Gastrocnemius medialis (tissue), 4 donors: ENCODE data around the gene DOK3. TPM values are rescaled to one million over a fixed set of nuclear protein-coding genes. Genes with fewer than 3 reads are reported as not detected.

Experiments
- ATAC-seq, 2 donors: fragments of 150-250 bp; one replicate each; pipeline ENCODE4 v1.9.1; 2016
- DNase-seq, 2 donors: peaks; one replicate each; pipeline ENCODE4 v3.0.0-alpha.2; 2019
- H3K27ac ChIP-seq, 4 donors: fragments of 200-600 bp; sonication (generic); 1 replicate in 1 of 4; 2 replicates in 3 of 4; pipeline ENCODE4 v1.5.1; 2016 to 2018; ENCODE audit warnings: mild to moderate bottlenecking in 2 of 4, moderate library complexity in 1 of 4
- H3K27me3 ChIP-seq, 3 donors: fragments of 200-600 bp; sonication (generic) in 2 of 3; 1 replicate in 1 of 3; 2 replicates in 2 of 3; pipeline versions ENCODE4 v1.5.1 to v1.6.0; 2016 to 2019; ENCODE audit warnings: mild to moderate bottlenecking in 1 of 3, moderate library complexity in 1 of 3
- H3K36me3 ChIP-seq, 2 donors: fragments of 200-600 bp; sonication (generic) in 1 of 2; one replicate each; pipeline ENCODE4 v1.5.1; 2017 to 2018
- H3K4me1 ChIP-seq, 2 donors: fragments of 200-600 bp; sonication (generic) in 1 of 2; one replicate each; pipeline ENCODE4 v1.5.1; 2016 to 2017; ENCODE audit warnings: mild to moderate bottlenecking in 2 of 2
- H3K4me3 ChIP-seq, 4 donors: fragments of 200-600 bp; sonication (generic) in 3 of 4; 1 replicate in 1 of 4; 2 replicates in 3 of 4; pipeline ENCODE4 v1.5.1; 2016 to 2019; ENCODE audit warnings: mild to moderate bottlenecking in 2 of 4
- H3K9me3 ChIP-seq, 3 donors: fragments of 200-600 bp; sonication (generic) in 2 of 3; 1 replicate in 1 of 3; 2 replicates in 2 of 3; pipeline ENCODE4 v1.5.1; 2016 to 2019
- CTCF ChIP-seq, 5 experiments: fragments of 450-650 bp in 3 of 5; fragments of 200-600 bp in 2 of 5; sonication (generic) in 2 of 5; IDR thresholded peaks in 4 of 5; conservative IDR thresholded peaks in 1 of 5; 1 replicate in 4 of 5; 2 replicates in 1 of 5; pipeline ENCODE4 v1.5.1; 2016 to 2019; ENCODE audit warnings: antibody characterized with exemption in 5 of 5, mild to moderate bottlenecking in 3 of 5, moderate library complexity in 3 of 5
- POLR2A ChIP-seq, 2 donors: fragments of 450-650 bp; IDR thresholded peaks; one replicate each; pipeline ENCODE4 v1.6.1; 2017; ENCODE audit warnings: antibody characterized with exemption in 2 of 2, mild to moderate bottlenecking in 2 of 2, moderate library complexity in 2 of 2
- in situ Hi-C, 4 donors: fragments of 200-750 bp; cut with MboI; loops; one replicate each; pipeline versions ENCODE4 v1.15.0 to v1.8.0; 2017; ENCODE audit warnings: low sequenced_read_pairs in 4 of 4
- intact Hi-C: fragments of 100-400 bp; cut with DNase I; formaldehyde crosslinking; loops from one replicate; pipeline ENCODE4 v1.15.1; 2023; ENCODE audit warnings: low total_unique reads
- total RNA-seq, 4 donors: library from RNA; depleted of rRNA; stranded (reverse); fragments of >200 nt; gene quantifications; one replicate each; pipeline versions ENCODE4 v1.1.0 to v1.2.3, GENCODE V29; 2016

DOK3 gene
- total RNA-seq, 4 donors from 2014 or later = 2.1 to 5.1 (median 2.9) TPM

- Histone ChIP-seq H3K27me3 (no peaks in the 10 kb centered on the region), H3K36me3 (peaks cover 0 to 12% of the 10 kb centered on the region in 2 donors), H3K9me3 (no peaks in the 10 kb centered on the region), H3K4me3 (no peak overlapping the region), H3K4me1 (peaks cover 49 to 70% of the 10 kb centered on the region in 2 donors), H3K27ac (peak overlapping the region in 3 of 4 donors; percentile 81 to 96 (median 83))
- no peak for ATAC-seq
- TF ChIP-seq CTCF (IDR thresholded peaks at IDR 0.05 in 4 of 5, conservative IDR thresholded peaks at IDR 0.05 in 1 of 5) = no peak
- TF ChIP-seq POLR2A (IDR thresholded peaks at IDR 0.05) = no peak
- intact Hi-C loops = no loop called here
- no peak for DNase-seq
- in situ Hi-C loops = no loop called here
Measured at GRCh38 chr5:177482359-177482795, 27.2 kb downstream of the DOK3 start.

DNA sequence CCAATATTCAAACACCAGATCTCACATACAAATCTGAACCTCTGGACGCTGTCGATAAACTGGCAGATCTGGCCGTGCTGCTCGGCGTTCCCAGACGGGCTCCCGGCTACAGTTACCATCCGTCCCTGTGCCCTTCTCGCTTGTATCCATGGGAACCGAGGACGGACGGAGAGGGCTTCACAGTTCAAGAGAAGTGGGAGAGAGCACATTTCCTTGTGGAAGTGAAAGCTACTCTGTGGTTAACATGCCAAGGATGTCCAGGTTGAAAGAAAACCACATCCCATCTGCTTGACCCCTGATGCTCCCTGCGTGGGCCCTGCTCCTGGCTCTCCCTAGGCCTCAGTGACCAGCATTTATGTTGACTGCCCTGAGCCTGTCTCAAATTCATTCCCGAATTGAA lies 29.9 kb downstream of the DOK3 start:
- intact Hi-C loops (loop anchor here (1.0 to 2.0 kb wide), 2 partner anchors 18 to 23 kb away; partner anchors contain the start of gene PDLIM7), in situ Hi-C loops (no loop called here)
- Histone ChIP-seq H3K4me1 (peaks cover 34 to 58% of the 10 kb centered on the region in 2 donors), H3K4me3 (no peak overlapping the region), H3K27me3 (no peaks in the 10 kb centered on the region), H3K9me3 (no peaks in the 10 kb centered on the region), H3K27ac (peak overlapping the region; percentile 81 to 96 (median 87)), H3K36me3 (peaks cover 0 to 7% of the 10 kb centered on the region in 2 donors)
- DNase-seq (no peak), ATAC-seq (peak in 1 of 2 donors; percentile 21)
- TF ChIP-seq POLR2A (IDR thresholded peaks at IDR 0.05) (no peak), CTCF (IDR thresholded peaks at IDR 0.05 in 4 of 5, conservative IDR thresholded peaks at IDR 0.05 in 1 of 5) (no peak)

GRCh38 chr5:177478711-177479646 lies 30.6 kb downstream of the DOK3 start:
- peaks cover 26 to 50% of the 10 kb centered on the region in 2 donors for H3K4me1 ChIP-seq
- H3K27me3 ChIP-seq = no peaks in the 10 kb centered on the region
- H3K36me3 ChIP-seq = peaks cover 0 to 7% of the 10 kb centered on the region in 2 donors
- ATAC-seq = peak; percentile 82 to 88
- in situ Hi-C loops = no loop called here
- no peak for TF ChIP-seq CTCF (IDR thresholded peaks at IDR 0.05 in 4 of 5, conservative IDR thresholded peaks at IDR 0.05 in 1 of 5)
- TF ChIP-seq POLR2A (IDR thresholded peaks at IDR 0.05) = no peak
- intact Hi-C loops = loop anchor here (1.0 to 2.0 kb wide), 2 partner anchors 18 to 22 kb away; partner anchors contain the start of gene PDLIM7
- no peaks in the 10 kb centered on the region for H3K9me3 ChIP-seq
- DNase-seq = peak; percentile 83 to 92
- peak overlapping the region; percentile 81 to 96 (median 87) for H3K27ac ChIP-seq
- no peak overlapping the region for H3K4me3 ChIP-seq

- Histone ChIP-seq H3K4me3 (no peak overlapping the region), H3K4me1 (peaks cover 26 to 47% of the 10 kb centered on the region in 2 donors), H3K27ac (peak overlapping the region; percentile 81 to 96 (median 87)), H3K36me3 (no peaks in the 10 kb centered on the region), H3K9me3 (no peaks in the 10 kb centered on the region), H3K27me3 (no peaks in the 10 kb centered on the region)
- intact Hi-C loops = loop anchor here (2.0 kb wide), 1 partner anchor 21 kb away; no protein-coding TSS in a partner anchor
- in situ Hi-C loops = no loop called here
- no peak for TF ChIP-seq CTCF (IDR thresholded peaks at IDR 0.05 in 4 of 5, conservative IDR thresholded peaks at IDR 0.05 in 1 of 5)
- TF ChIP-seq POLR2A (IDR thresholded peaks at IDR 0.05) = no peak
- ATAC-seq = no peak
- DNase-seq = no peak
Measured at GRCh38 chr5:177477701-177478477, 31.7 kb downstream of the DOK3 start.
